Loucy (cell line): ENCODE measurements around the gene SERBP1.

Source experiments
- CTCF ChIP-seq: fragments of 200-600 bp; sonication (generic); conservative IDR thresholded peaks from 2 replicates; pipeline ENCODE4 v1.5.1; 2014; ENCODE audit warnings: mild to moderate bottlenecking, antibody characterized with exemption, low read length
- EZH2phosphoT487 ChIP-seq: fragments of 200-600 bp; IDR thresholded peaks from 2 replicates; pipeline ENCODE4 v1.6.1; 2018; ENCODE audit warnings: antibody characterized with exemption, mild to moderate bottlenecking, moderate library complexity, borderline replicate concordance

GRCh38 chr1:67434491-67434890, 4.3 kb upstream of the SERBP1 start:
- TF ChIP-seq CTCF (no peak), EZH2phosphoT487 (no peak)
